HL-60 (cell line): ENCODE measurements around the gene DAAM1.

Experiments
- CTCF ChIP-seq: IDR thresholded peaks from one replicate; pipeline ENCODE4 v1.5.1; 2011; ENCODE audit warnings: low read length, control low read depth, inconsistent platforms; ENCODE audit not compliant: insufficient read depth
- POLR2AphosphoS5 ChIP-seq: IDR thresholded peaks from 2 replicates; pipeline ENCODE4 v1.6.1; 2012; ENCODE audit warnings: low read depth

GRCh38 chr14:59280961-59281360 lies 92.5 kb downstream of the DAAM1 start:
- TF ChIP-seq CTCF (no peak), POLR2AphosphoS5 (no peak)
